ENCODE measurements around the gene RBMS3. TPM values are rescaled to one million over a fixed set of nuclear protein-coding genes. Genes with fewer than 3 reads are reported as not detected.

The RBMS3 gene
- total RNA-seq, 1 donor from 2014 or later = 3.8 TPM

GRCh38 chr3:29880809-29881208, 599.9 kb downstream of the RBMS3 start:
- Mint-ChIP-seq H3K4me3 (ENCODE audit: low read depth) (no peak overlapping the region), H3K27me3 (no peaks in the 10 kb centered on the region), H3K4me1 (ENCODE audit: low read depth) (no peaks in the 10 kb centered on the region), H3K36me3 (ENCODE audit: insufficient read depth) (no peaks in the 10 kb centered on the region), H3K9me3 (ENCODE audit: low read depth) (no peaks in the 10 kb centered on the region), H3K27ac (no peak overlapping the region)
- DNase-seq (ENCODE audit: low spot score, unreplicated experiment) = no peak
- TF ChIP-seq CTCF (IDR thresholded peaks at IDR 0.05; ENCODE audit: unreplicated experiment) = no peak

- peaks cover 1% of the 10 kb centered on the region for H3K36me3 Mint-ChIP-seq (ENCODE audit: insufficient read depth)
- H3K9me3 Mint-ChIP-seq (ENCODE audit: low read depth) = peaks cover 6% of the 10 kb centered on the region
- no peak overlapping the region for H3K27ac Mint-ChIP-seq
- peaks cover 8% of the 10 kb centered on the region for H3K27me3 Mint-ChIP-seq
- TF ChIP-seq CTCF (IDR thresholded peaks at IDR 0.05; ENCODE audit: unreplicated experiment) = no peak
- no peaks in the 10 kb centered on the region for H3K4me1 Mint-ChIP-seq (ENCODE audit: low read depth)
- no peak for DNase-seq (ENCODE audit: low spot score, unreplicated experiment)
- no peak overlapping the region for H3K4me3 Mint-ChIP-seq (ENCODE audit: low read depth)
These were observed 606.6 kb downstream of the RBMS3 start for GRCh38 chr3:29887451-29887850.

DNA sequence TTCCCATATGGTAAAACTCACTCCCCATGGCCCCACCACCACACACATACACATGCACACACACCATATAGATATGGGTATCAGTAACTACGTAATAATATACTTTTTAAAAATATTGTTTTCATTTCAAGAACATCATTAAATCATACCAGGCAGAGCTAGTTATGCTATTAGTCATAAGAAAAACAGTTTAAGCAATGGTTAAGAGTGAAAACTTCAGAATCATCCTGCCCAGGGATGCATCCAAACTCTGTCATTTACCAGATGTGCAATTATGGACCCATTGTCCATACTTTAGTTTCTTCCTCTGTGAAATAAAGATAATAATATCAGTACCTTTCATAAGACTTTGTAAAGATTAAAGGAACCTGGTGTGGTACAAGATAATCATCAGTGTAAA, 608.3 kb downstream of the RBMS3 start:
- H3K27ac Mint-ChIP-seq = no peak overlapping the region
- H3K9me3 Mint-ChIP-seq (ENCODE audit: low read depth) = peaks cover 12% of the 10 kb centered on the region
- H3K4me3 Mint-ChIP-seq (ENCODE audit: low read depth) = no peak overlapping the region
- H3K4me1 Mint-ChIP-seq (ENCODE audit: low read depth) = no peaks in the 10 kb centered on the region
- no peak for TF ChIP-seq CTCF (IDR thresholded peaks at IDR 0.05; ENCODE audit: unreplicated experiment)
- H3K27me3 Mint-ChIP-seq = peaks cover 8% of the 10 kb centered on the region
- DNase-seq (ENCODE audit: low spot score, unreplicated experiment) = no peak
- peaks cover 1% of the 10 kb centered on the region for H3K36me3 Mint-ChIP-seq (ENCODE audit: insufficient read depth)

GRCh38 chr3:29890801-29891200, 609.9 kb downstream of the RBMS3 start:
- Mint-ChIP-seq H3K4me1 (ENCODE audit: low read depth) (no peaks in the 10 kb centered on the region), H3K36me3 (ENCODE audit: insufficient read depth) (peaks cover 1% of the 10 kb centered on the region), H3K27ac (no peak overlapping the region), H3K4me3 (ENCODE audit: low read depth) (no peak overlapping the region), H3K27me3 (peaks cover 8% of the 10 kb centered on the region), H3K9me3 (ENCODE audit: low read depth) (peaks cover 12% of the 10 kb centered on the region)
- DNase-seq (ENCODE audit: low spot score, unreplicated experiment) = no peak
- TF ChIP-seq CTCF (IDR thresholded peaks at IDR 0.05; ENCODE audit: unreplicated experiment) = no peak

- DNase-seq (ENCODE audit: low spot score, unreplicated experiment) = no peak
- H3K4me3 Mint-ChIP-seq (ENCODE audit: low read depth) = no peak overlapping the region
- no peaks in the 10 kb centered on the region for H3K4me1 Mint-ChIP-seq (ENCODE audit: low read depth)
- no peaks in the 10 kb centered on the region for H3K36me3 Mint-ChIP-seq (ENCODE audit: insufficient read depth)
- TF ChIP-seq CTCF (IDR thresholded peaks at IDR 0.05; ENCODE audit: unreplicated experiment) = no peak
- peaks cover 11% of the 10 kb centered on the region for H3K27me3 Mint-ChIP-seq
- H3K9me3 Mint-ChIP-seq (ENCODE audit: low read depth) = peaks cover 6% of the 10 kb centered on the region
- H3K27ac Mint-ChIP-seq = no peak overlapping the region
These were observed 612.2 kb downstream of the RBMS3 start for GRCh38 chr3:29892976-29893554.
